Measurements from ENCODE around the gene CFAP69.

CFAP69 gene

GRCh38 chr7:90244909-90245851, at the start of gene CFAP69:
Gene CFAP69 (plus strand): TSS chr7:90245174. CDS start chr7:90245425, 251 bp downstream.
- peak in 1 of 2 experiments; percentile 42 for DNase-seq (ENCODE audit: low read depth in 2 of 2)

DNA sequence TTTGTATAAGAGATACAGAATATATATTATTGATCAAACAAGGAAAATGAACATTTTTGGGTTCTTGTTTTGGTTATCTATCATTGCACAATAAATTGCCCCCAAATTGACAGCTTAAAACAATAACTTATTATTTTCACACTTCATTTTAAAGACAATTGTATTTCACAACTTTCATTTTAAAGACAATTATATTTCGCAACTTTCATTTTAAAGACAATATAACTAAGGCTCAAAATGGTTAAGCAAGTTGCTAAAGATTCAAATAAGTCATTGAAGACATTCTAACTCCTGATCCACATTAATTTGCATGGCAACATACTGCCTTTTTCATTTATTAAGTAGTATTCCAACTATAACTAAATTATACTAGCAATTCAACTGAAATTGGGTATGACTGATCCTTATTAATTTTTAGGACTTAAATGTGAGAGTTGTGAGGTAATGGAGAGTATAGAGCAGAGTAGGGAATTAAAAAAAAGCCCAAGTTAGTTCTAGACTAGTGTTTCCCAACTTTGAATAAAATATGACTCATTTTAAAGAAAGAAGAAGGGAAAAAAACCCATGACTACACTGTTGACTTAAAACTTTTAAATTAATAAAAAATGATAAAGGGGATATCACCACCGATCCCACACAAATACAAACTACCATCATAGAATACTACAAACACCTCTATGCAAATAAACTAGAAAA, 43.3 kb upstream of the CFAP69 start:
- DNase-seq (ENCODE audit: low read depth in 2 of 2) = no peak

DNA sequence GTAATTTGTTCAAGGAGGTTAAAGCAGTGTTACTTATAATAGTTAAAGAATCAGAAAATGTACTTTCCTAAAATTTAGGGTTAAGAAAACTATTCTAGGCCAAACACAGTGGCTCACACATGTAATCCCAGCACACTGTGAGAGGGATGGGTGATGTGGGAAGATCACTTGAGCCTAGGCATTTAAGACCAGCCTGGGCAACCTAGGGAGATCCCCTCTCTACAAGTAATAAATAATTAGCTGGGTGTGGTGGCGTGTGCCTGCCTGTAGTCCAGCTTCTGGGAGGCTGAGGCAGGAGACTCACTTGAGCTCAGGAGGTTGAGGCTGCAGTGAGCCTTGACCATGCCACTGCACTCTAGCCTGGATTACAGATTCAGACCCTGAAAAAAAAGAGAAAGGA, 37.0 kb upstream of the CFAP69 start:
- no peak for DNase-seq (ENCODE audit: low read depth in 2 of 2)

GRCh38 chr7:90209776-90210175, 35.2 kb upstream of the CFAP69 start:
- no peak for DNase-seq (ENCODE audit: low read depth in 2 of 2)

DNA sequence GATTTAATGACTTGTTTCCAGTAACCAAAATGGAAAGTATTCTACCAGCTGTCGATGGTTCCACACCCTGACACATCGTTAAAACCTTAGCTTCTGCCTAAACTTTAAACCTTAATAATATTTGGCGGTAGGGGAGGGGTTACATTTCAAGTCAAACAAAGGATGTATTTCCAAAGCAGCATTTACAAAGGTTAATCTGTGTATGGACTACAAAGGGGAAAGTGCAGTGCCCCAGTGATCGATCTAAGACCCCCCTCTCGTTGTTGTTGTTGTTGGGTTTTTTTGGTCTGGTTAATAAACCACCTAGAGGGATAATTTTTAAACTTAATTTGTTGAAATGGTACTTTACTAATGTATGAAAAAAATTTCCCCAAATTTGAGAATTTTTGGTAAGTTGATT, 34.5 kb upstream of the CFAP69 start:
- no peak for DNase-seq (ENCODE audit: low read depth in 2 of 2)

- no peak for DNase-seq (ENCODE audit: low read depth in 2 of 2)
Measured at GRCh38 chr7:90210981-90211380, 34.0 kb upstream of the CFAP69 start.

DNA sequence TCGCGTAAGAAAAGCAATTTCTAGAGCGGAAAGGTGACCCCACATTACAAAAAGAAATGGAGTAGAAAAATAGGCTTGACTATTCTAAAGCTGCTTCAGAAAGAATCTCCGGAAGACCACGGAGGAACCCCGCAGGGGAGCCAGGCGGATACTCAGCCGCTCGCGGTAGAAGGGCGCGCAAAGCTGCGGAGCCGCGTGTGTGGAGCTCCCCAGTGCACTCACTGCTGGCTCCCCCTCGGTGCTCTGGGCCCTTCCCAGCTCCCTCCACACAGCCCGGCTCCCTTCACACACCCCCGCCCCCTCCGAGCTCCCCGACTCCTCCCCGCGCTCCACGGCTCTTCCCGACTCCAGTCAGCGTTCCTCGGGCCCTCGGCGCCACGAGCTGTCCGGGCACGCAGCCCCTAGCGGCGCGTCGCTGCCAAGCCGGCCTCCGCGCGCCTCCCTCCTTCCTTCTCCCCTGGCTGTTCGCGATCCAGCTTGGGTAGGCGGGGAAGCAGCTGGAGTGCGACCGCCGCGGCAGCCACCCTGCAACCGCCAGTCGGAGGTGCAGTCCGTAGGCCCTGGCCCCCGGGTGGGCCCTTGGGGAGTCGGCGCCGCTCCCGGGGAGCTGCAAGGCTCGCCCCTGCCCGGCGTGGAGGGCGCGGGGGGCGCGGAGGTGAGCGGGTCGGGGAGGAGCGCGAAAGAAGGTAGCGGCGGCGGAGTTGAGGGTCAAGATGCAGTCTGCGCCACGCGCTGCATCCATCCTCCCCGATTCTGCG, 33.4 kb upstream of the CFAP69 start, which contains the start of gene STEAP2:
Gene STEAP2, plus strand, starts transcription at position 350 of the 758 bp plus-strand sequence. CDS start 13,343 bp downstream, outside the sequence.
- DNase-seq (ENCODE audit: low read depth in 2 of 2) = peak; percentile 87 to 89

- no peak for DNase-seq (ENCODE audit: low read depth in 2 of 2)
Measured at GRCh38 chr7:90212149-90212495, 32.9 kb upstream of the CFAP69 start.

GRCh38 chr7:90213521-90213920, 31.5 kb upstream of the CFAP69 start:
- no peak for DNase-seq (ENCODE audit: low read depth in 2 of 2)

GRCh38 chr7:90216080-90216674, 28.8 kb upstream of the CFAP69 start:
- DNase-seq (ENCODE audit: low read depth in 2 of 2) = no peak

- no peak for DNase-seq (ENCODE audit: low read depth in 2 of 2)
Measured at GRCh38 chr7:90216771-90217170, 28.2 kb upstream of the CFAP69 start.

- DNase-seq (ENCODE audit: low read depth in 2 of 2) = no peak
Measured at GRCh38 chr7:90222390-90222789, 22.6 kb upstream of the CFAP69 start.

DNA sequence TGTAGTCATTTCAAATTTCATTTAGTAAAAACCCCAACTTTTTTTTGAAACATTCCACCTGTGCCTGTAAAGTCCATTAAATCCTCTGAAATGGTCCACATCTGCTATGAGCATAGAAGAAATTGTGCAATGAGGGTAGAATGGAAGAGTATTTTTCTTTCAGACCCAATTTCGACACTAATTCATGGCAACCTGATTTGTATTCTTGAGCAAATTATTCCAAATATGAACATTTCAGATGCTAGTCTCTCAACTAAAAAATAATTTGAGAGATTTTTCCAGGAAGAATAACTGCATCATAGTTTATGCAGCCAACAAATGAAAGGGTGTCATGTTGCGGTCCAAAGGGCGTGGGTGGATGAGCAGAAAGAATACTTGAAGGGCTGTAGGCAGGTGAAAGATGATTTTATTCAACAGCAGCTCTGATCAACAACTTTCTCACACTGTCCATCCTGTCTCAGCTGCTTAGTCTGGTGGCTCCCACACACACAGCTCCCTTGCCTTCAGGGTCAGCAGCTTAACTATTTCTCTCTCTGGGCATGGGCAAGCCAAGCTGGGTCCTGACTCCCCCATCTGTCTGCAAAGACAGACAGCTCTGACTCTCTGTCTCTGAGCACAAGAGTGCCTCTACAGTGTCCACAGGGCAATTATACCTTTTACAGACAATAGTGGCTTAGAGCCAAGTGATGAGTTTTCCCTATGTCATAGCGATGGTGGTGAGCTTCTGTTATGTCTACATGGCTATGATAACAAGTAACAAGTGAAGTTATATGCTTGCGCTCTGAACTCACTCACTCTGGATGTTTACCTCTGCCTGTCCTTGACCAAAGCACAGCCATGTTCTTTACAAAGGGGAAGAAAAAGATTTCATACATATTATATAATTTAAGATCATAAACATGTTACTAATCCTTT, 21.9 kb upstream of the CFAP69 start:
- DNase-seq (ENCODE audit: low read depth in 2 of 2) = peak; percentile 57 to 68

DNA sequence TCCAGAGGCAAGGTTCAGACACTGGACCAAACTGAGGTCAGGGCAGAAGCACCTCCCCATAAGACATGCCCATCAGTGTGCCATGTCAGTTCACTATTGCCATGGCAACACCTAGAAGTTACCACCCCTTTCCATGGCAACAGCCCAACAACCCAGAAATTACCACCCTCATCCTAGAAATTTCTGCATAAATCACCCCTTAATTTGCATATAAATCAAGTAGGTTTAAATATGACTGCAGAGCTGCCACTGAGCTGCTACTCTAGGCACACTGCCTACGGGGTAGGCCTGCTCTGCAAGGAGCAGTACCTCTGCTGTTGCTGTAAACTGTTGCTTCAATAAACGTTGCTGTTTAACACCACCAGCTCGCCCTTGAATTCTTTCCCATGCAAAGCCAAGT, 20.8 kb upstream of the CFAP69 start:
- no peak for DNase-seq (ENCODE audit: low read depth in 2 of 2)

- no peak for DNase-seq (ENCODE audit: low read depth in 2 of 2)
Measured at GRCh38 chr7:90225181-90225580, 19.8 kb upstream of the CFAP69 start.

GRCh38 chr7:90225601-90226000, 19.4 kb upstream of the CFAP69 start:
- DNase-seq (ENCODE audit: low read depth in 2 of 2) = no peak

GRCh38 chr7:90227259-90227658, 17.7 kb upstream of the CFAP69 start:
- no peak for DNase-seq (ENCODE audit: low read depth in 2 of 2)

- DNase-seq (ENCODE audit: low read depth in 2 of 2) = no peak
Measured at GRCh38 chr7:90229682-90230081, 15.3 kb upstream of the CFAP69 start.

- no peak for DNase-seq (ENCODE audit: low read depth in 2 of 2)
Measured at GRCh38 chr7:90230834-90231233, 14.1 kb upstream of the CFAP69 start.

- no peak for DNase-seq (ENCODE audit: low read depth in 2 of 2)
Measured at GRCh38 chr7:90231304-90231703, 13.7 kb upstream of the CFAP69 start.

DNA sequence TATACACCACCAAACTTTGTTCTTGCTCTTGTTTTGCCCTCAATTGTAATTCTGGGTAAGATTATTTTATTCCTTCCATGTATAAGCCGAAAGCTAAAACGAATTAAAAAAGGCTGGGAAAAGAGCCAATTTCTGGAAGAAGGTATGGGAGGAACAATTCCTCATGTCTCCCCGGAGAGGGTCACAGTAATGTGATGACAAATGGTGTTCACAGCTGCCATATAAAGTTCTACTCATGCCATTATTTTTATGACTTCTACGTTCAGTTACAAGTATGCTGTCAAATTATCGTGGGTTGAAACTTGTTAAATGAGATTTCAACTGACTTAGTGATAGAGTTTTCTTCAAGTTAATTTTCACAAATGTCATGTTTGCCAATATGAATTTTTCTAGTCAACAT, 12.5 kb upstream of the CFAP69 start:
- no peak for DNase-seq (ENCODE audit: low read depth in 2 of 2)

All from fibroblast of skin of left biceps (primary cell).